A549 (cell line): Measurements from ENCODE around the gene MRGPRD.

ENCODE experiments used
- CHD2 ChIP-seq: fragments of 150-350 bp; IDR thresholded peaks from 2 replicates; pipeline ENCODE4 v1.6.1; 2014; ENCODE audit warnings: low read length; ENCODE audit not compliant: partially characterized antibody
- HOXA7 ChIP-seq: fragments of 250-450 bp; sonication (Bioruptor Pico); IDR thresholded peaks from 2 replicates; pipeline ENCODE4 v1.5.0; 2020; ENCODE audit warnings: mild to moderate bottlenecking, moderate library complexity
- ZNF302 ChIP-seq: fragments of 250-450 bp; sonication (Bioruptor Pico); IDR thresholded peaks from 2 replicates; pipeline ENCODE4 v1.9.0; 2021; ENCODE audit warnings: inconsistent platforms, mild to moderate bottlenecking, moderate library complexity

DNA sequence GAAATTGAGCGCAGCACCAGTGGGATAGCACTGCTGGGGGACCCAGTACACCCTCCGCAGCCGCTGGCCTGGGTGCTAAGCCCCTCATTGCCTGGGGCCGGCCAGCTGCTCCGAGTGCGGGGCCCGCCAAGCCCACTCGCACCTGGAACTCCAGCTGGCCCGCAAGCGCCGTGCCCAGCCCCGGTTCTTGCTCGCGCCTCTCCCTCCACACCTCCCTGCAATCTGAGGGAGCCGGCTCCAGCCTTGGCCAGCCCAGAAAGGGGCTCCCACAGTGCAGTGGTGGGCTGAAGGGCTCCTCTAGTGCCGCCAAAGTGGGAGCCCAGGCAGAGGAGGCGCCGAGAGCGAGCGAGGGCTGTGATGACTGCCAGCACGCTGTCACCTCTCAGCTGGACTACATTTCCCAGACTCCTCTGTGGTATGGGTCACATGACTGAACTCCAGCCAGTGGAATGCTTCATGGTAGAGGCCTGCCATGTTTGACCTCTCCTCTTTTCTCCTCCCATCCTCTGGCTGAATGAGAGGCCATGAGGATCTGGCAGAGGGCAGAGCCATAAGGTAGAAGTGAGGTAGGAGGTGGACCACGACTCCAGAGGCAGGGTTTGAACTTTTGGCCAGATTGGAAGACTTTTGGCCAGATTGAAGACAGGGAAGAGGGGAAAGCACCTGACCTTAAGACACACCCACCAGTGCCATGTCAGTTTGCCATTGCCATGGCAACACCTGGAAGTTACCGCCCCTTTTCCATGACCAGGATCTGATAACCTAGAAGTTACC, 6.2 kb downstream of the MRGPRD start:
- TF ChIP-seq CHD2, result no peak
- no peak for TF ChIP-seq HOXA7
- no peak for TF ChIP-seq ZNF302 (CRISPR knock-in tag)
